Measurements from ENCODE around the gene ECI2. TPM values are rescaled to one million over a fixed set of nuclear protein-coding genes. Genes with fewer than 3 reads are reported as not detected.
A peak's percentile ranks its signal among the peaks of the same experiment; 100 is the strongest.

The ECI2 gene
- total RNA-seq (2014; rRNA removed; shearing (Covaris generic)): 60.4 and 63.7 TPM in 2 replicates
- 90.7 and 102 TPM in 2 replicates for polyA plus RNA-seq (2016; fragmentation: Nextera tagmentation; extraction: Ambion mirVana)
- long read RNA-seq, transcript ECI2-202 (10 exons, 1,407 nt): major isoform, 24 of 48 reads
- long read RNA-seq, transcript ECI2-201 (10 exons, 1,380 nt): minor isoform, 12 of 48 reads
- long read RNA-seq, partial matches to known transcripts: 3 of 48 reads
- long read RNA-seq, other reads (novel, unspliced or antisense): 6 of 48 reads

GRCh38 chr6:4134841-4135664, at the start of gene ECI2:
Gene ECI2, minus strand, starts transcription at chr6:4135575. Its CDS starts 15 bp downstream, at chr6:4135560.
- Histone ChIP-seq H2AFZ (peak within 1 kb of the TSS; percentile 92), H3K36me3 (ENCODE audit: insufficient read depth) (peaks cover 14% of the 10 kb centered on the region), H3K27ac (ENCODE audit: low read depth) (peak within 1 kb of the TSS; percentile 30), H3K9me2 (ENCODE audit: insufficient read depth) (no peaks in the 10 kb centered on the region), H3K4me3 (peak within 1 kb of the TSS; percentile 89), H3K27me3 (ENCODE audit: insufficient read depth) (no peaks in the 10 kb centered on the region), H3K4me1 (ENCODE audit: insufficient read depth) (peaks cover 19% of the 10 kb centered on the region), H3K4me2 (peak within 1 kb of the TSS; percentile 79), H3F3A (replicated peaks; ENCODE audit: low read depth) (0 out of 2 replicates have a peak, but pooled peaks cover 5% of the 10 kb centered on the region), H3K79me2 (replicated peaks; ENCODE audit: insufficient read depth) (peaks cover 25% of the 10 kb centered on the region), H4K20me1 (replicated peaks; ENCODE audit: insufficient read depth) (0 out of 2 replicates have a peak, but pooled peaks cover 4% of the 10 kb centered on the region)
- TF ChIP-seq POLR2AphosphoS5 (IDR thresholded peaks at IDR 0.05; ENCODE audit: low read depth) (peak; percentile 58), ZNF462 (CRISPR knock-in tag; IDR thresholded peaks at IDR 0.05) (no peak)
- Mint-ChIP-seq H3K4me1 (peaks cover 27% of the 10 kb centered on the region), H3K9me3 (peaks cover 17% of the 10 kb centered on the region), H3K27ac (peak within 1 kb of the TSS; percentile 97), H3K27me3 (ENCODE audit: insufficient read depth, low read depth, poor library complexity) (peaks cover 4% of the 10 kb centered on the region), H3K36me3 (ENCODE audit: low read depth) (peaks cover 36% of the 10 kb centered on the region), H3K4me3 (peak within 1 kb of the TSS; percentile 81)
- peak; percentile 83 for DNase-seq (ENCODE audit: low spot score)
- peak; percentile 72 for ATAC-seq

All from GM23338 (cell line).